Measurements from ENCODE around the gene SLC22A2. TPM values are rescaled to one million over a fixed set of nuclear protein-coding genes. Genes with fewer than 3 reads are reported as not detected.

Gene SLC22A2
- total RNA-seq, 1 donor from 2014 or later, result not detected

GRCh38 chr6:160221918-160222317 lies 36.7 kb downstream of the SLC22A2 start:
- Mint-ChIP-seq H3K9me3 (ENCODE audit: unreplicated experiment) (peaks cover 4% of the 10 kb centered on the region), H3K4me3 (ENCODE audit: unreplicated experiment) (no peak overlapping the region), H3K4me1 (ENCODE audit: unreplicated experiment) (peaks cover 2% of the 10 kb centered on the region), H3K36me3 (ENCODE audit: unreplicated experiment) (no peaks in the 10 kb centered on the region), H3K27ac (ENCODE audit: unreplicated experiment) (no peak overlapping the region), H3K27me3 (ENCODE audit: unreplicated experiment) (peaks cover 7% of the 10 kb centered on the region)
- TF ChIP-seq CTCF (IDR thresholded peaks at IDR 0.05), result no peak
- no peak for DNase-seq (ENCODE audit: extremely low spot score, unreplicated experiment)

- TF ChIP-seq CTCF (IDR thresholded peaks at IDR 0.05), result no peak
- Mint-ChIP-seq H3K27me3 (ENCODE audit: unreplicated experiment) (peaks cover 7% of the 10 kb centered on the region), H3K4me3 (ENCODE audit: unreplicated experiment) (no peak overlapping the region), H3K9me3 (ENCODE audit: unreplicated experiment) (peaks cover 4% of the 10 kb centered on the region), H3K36me3 (ENCODE audit: unreplicated experiment) (no peaks in the 10 kb centered on the region), H3K4me1 (ENCODE audit: unreplicated experiment) (peaks cover 3% of the 10 kb centered on the region), H3K27ac (ENCODE audit: unreplicated experiment) (no peak overlapping the region)
- DNase-seq (ENCODE audit: extremely low spot score, unreplicated experiment), result no peak
Measured at GRCh38 chr6:160221423-160221822, 37.2 kb downstream of the SLC22A2 start.

GRCh38 chr6:160218810-160219209 lies 39.8 kb downstream of the SLC22A2 start:
- no peaks in the 10 kb centered on the region for H3K36me3 Mint-ChIP-seq (ENCODE audit: unreplicated experiment)
- no peak overlapping the region for H3K27ac Mint-ChIP-seq (ENCODE audit: unreplicated experiment)
- peaks cover 3% of the 10 kb centered on the region for H3K4me1 Mint-ChIP-seq (ENCODE audit: unreplicated experiment)
- peaks cover 12% of the 10 kb centered on the region for H3K27me3 Mint-ChIP-seq (ENCODE audit: unreplicated experiment)
- no peak for TF ChIP-seq CTCF (IDR thresholded peaks at IDR 0.05)
- H3K4me3 Mint-ChIP-seq (ENCODE audit: unreplicated experiment), result no peak overlapping the region
- peaks cover 4% of the 10 kb centered on the region for H3K9me3 Mint-ChIP-seq (ENCODE audit: unreplicated experiment)
- no peak for DNase-seq (ENCODE audit: extremely low spot score, unreplicated experiment)

GRCh38 chr6:160217863-160218262 lies 40.8 kb downstream of the SLC22A2 start:
- H3K27ac Mint-ChIP-seq (ENCODE audit: unreplicated experiment), result no peak overlapping the region
- H3K36me3 Mint-ChIP-seq (ENCODE audit: unreplicated experiment), result no peaks in the 10 kb centered on the region
- peaks cover 11% of the 10 kb centered on the region for H3K9me3 Mint-ChIP-seq (ENCODE audit: unreplicated experiment)
- DNase-seq (ENCODE audit: extremely low spot score, unreplicated experiment), result no peak
- peaks cover 12% of the 10 kb centered on the region for H3K27me3 Mint-ChIP-seq (ENCODE audit: unreplicated experiment)
- H3K4me3 Mint-ChIP-seq (ENCODE audit: unreplicated experiment), result no peak overlapping the region
- no peak for TF ChIP-seq CTCF (IDR thresholded peaks at IDR 0.05)
- peaks cover 3% of the 10 kb centered on the region for H3K4me1 Mint-ChIP-seq (ENCODE audit: unreplicated experiment)

GRCh38 chr6:160217073-160217472 lies 41.5 kb downstream of the SLC22A2 start:
- Mint-ChIP-seq H3K4me1 (ENCODE audit: unreplicated experiment) (peaks cover 3% of the 10 kb centered on the region), H3K27ac (ENCODE audit: unreplicated experiment) (no peak overlapping the region), H3K36me3 (ENCODE audit: unreplicated experiment) (no peaks in the 10 kb centered on the region), H3K9me3 (ENCODE audit: unreplicated experiment) (peaks cover 11% of the 10 kb centered on the region), H3K4me3 (ENCODE audit: unreplicated experiment) (no peak overlapping the region), H3K27me3 (ENCODE audit: unreplicated experiment) (peaks cover 12% of the 10 kb centered on the region)
- DNase-seq (ENCODE audit: extremely low spot score, unreplicated experiment), result no peak
- TF ChIP-seq CTCF (IDR thresholded peaks at IDR 0.05), result no peak

All from osteocyte (in vitro differentiated cells).